HG03196 (cell line): Measurements from ENCODE around the gene KRTAP9-2.
"Not testable (repeated sequence)": the region's sequence is repeated elsewhere in the genome, so short reads cannot be mapped to it uniquely, and the experiment has no call there.

Experiments
- ATAC-seq: cut with Tn5 transposase; IDR thresholded peaks from one replicate; pipeline ENCODE4 v1.9.1; 2021; ENCODE audit not compliant: unreplicated experiment

KRTAP9-2 gene

DNA sequence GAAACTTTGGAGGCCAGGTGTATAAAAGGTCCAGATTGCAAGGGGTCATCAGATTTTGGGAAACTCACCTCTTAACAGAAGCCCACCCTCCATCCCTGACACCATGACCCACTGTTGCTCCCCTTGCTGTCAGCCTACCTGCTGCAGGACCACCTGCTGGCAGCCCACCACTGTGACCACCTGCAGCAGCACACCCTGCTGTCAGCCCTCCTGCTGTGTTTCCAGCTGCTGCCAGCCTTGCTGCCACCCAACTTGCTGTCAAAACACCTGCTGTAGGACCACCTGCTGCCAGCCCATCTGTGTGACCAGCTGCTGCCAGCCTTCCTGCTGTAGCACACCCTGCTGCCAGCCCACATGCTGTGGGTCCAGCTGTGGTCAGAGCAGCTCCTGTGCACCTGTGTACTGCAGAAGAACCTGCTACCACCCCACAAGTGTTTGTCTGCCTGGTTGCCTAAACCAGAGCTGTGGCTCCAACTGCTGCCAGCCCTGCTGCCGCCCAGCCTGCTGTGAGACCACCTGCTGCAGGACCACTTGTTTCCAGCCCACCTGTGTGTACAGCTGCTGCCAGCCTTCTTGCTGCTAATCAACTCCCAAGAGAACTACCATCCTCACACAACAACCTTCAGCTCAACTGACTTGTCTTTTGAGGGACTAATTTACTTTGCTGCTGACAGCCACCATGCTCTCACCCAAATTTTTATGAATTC is 6.1 kb downstream of the KRTAP9-2 start, which contains the start of gene KRTAP9-3:
KRTAP9-3 (plus strand) TSS at position 51 of the 707 bp plus-strand sequence; CDS start at position 104, 53 bp downstream.
- ATAC-seq: not testable (repeated sequence)

DNA sequence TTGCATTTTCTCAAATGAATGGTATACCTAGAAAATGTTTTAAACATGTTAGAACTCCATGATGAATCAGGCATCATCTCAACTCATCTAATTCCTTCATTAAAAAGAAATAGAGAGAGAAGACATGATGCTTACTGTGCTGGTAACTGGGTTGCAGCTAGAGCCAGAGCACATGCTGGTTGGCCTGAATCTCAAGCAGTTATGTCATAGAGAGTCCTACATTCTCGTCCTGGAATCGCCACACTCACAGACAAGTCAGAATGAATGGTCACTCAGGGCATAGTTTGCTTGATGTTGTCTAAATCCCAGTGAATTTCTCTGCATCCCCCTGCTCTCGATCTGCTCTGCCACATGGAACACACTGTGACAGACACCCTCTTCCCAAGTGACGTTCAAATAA is 10.7 kb downstream of the KRTAP9-2 start:
- ATAC-seq: not testable (repeated sequence)

DNA sequence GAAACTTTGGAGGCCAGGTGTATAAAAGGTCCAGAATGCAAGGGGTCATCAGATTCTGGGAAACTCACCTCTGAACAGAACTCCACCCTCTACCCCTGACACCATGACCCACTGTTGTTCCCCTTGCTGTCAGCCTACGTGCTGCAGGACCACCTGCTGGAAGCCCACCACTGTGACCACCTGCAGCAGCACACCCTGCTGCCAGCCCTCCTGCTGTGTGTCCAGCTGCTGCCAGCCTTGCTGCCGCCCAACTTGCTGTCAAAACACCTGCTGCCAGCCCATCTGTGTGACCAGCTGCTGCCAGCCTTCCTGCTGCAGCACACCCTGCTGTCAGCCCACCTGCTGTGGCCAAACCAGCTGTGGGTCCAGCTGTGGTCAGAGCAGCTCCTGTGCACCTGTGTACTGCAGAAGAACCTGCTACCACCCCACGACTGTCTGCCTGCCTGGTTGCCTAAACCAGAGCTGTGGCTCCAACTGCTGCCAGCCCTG is 11.5 kb downstream of the KRTAP9-2 start, which contains the start of gene KRTAP9-8:
KRTAP9-8 (plus strand) TSS at position 51 of the 489 bp plus-strand sequence; CDS start at position 104, 53 bp downstream.
- not testable (repeated sequence) for ATAC-seq

DNA sequence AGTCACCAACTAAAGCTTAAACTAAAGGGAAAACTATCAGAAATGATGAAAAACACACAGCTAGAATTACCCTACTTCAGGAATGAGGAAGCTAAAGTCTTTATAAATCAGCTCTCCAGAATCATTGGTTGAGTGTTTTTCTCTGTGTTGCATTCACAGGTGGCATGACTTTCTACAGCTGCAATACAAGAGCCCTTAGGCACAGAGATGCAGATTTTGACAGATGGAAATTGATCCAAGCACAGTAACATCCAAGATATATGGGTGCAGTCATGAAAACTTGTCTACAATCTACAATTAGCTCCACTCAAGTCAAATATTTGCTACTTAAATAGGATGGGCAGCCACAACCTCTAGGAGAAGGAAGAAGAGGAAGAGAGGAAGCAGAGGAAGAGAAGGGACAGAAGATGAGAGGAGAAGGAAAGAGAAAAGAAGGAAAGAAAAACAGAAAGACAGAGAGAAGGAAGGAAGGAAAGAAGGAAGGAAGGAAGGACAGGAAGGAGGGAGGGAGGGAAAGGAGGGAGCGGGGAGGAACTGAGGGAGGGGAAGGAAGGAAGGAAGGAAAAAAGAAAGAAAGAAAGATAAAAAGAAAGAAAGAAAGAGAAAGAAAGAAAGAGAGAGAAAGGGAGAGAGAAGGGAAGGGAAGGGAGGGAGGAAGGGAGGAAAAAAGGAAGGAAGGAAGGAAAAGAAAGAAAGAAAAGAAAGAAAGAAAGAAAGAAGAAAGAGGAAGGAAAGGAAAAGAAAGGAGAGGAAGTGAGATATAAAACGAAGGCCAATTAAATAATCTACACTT is 20.7 kb downstream of the KRTAP9-2 start:
- not testable (repeated sequence) for ATAC-seq

DNA sequence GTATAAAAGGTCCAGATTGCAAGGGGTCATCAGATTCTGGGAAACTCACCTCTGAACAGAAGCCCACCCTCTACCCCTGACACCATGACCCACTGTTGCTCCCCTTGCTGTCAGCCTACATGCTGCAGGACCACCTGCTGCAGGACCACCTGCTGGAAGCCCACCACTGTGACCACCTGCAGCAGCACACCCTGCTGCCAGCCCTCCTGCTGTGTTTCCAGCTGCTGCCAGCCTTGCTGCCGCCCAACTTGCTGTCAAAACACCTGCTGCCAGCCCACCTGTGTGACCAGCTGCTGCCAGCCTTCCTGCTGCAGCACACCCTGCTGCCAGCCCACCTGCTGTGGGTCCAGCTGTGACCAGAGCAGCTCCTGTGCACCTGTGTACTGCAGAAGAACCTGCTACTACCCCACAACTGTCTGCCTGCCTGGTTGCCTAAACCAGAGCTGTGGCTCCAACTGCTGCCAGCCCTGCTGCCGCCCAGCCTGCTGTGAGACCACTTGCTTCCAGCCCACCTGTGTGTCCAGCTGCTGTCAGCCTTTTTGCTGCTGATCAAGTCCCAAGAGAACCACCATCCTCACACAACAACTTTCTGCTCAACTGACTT is 23.3 kb downstream of the KRTAP9-2 start, which contains the start of gene KRTAP9-4:
KRTAP9-4 (plus strand) TSS at position 51 of the 604 bp plus-strand sequence; CDS start at position 85, 34 bp downstream.
- ATAC-seq: not testable (repeated sequence)

GRCh38 chr17:41251261-41251660 is 24.8 kb downstream of the KRTAP9-2 start:
- no peak for ATAC-seq

GRCh38 chr17:41254861-41255260 is 28.4 kb downstream of the KRTAP9-2 start:
- ATAC-seq: no peak

- ATAC-seq: not testable (repeated sequence)
These were observed 29.2 kb downstream of the KRTAP9-2 start, which contains the start of gene KRTAP9-9 for GRCh38 chr17:41255381-41256290. Gene KRTAP9-9, plus strand, starts transcription at chr17:41255384.

DNA sequence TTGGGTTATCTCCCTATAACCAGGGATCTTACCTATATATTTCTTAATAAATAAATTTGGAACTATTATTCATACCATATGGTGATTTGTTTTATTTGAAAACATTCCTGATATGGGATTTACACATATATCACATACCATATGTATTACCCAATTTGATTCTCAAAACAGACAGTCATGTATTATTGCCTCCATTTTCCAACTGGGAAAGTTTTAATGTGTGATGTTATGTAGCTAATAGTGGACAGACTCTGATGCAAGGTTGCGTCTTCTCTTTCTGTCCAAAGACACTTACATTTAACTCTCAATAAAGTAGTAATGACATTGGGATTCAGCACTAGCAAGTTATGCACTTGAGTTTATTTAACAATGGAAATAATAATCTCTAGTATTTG is 29.8 kb downstream of the KRTAP9-2 start:
- ATAC-seq: no peak

DNA sequence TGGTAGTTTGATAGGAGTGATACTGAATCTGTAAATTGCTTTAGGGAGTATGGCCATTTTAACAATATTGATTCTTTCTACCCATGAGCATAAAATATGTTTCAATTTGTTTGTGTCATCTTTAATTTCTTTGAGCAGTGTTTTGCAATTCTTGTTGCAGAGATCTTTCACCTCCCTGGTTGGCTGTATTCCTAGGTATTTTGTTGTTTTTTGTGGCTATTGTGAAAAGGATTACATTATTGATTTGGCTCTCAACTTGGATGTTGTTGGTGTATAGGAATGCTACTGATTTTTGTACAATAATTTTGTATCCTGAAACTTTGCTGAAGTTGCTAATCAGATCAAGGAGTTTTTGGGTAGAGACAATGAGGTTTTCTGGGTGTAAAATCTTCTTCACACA is 32.0 kb downstream of the KRTAP9-2 start:
- no peak for ATAC-seq

- ATAC-seq: no peak
These were observed 36.8 kb downstream of the KRTAP9-2 start for GRCh38 chr17:41263212-41263611.

GRCh38 chr17:41264599-41264998 is 38.2 kb downstream of the KRTAP9-2 start:
- no peak for ATAC-seq

- no peak for ATAC-seq
These were observed 38.6 kb downstream of the KRTAP9-2 start, which contains the start of gene KRTAP9-6 for GRCh38 chr17:41265078-41265477. Gene KRTAP9-6, plus strand, starts transcription at chr17:41265378. Its CDS starts 0 bp downstream, at chr17:41265378.

GRCh38 chr17:41267711-41268110 is 41.3 kb downstream of the KRTAP9-2 start:
- ATAC-seq: no peak

GRCh38 chr17:41271323-41271722 is 44.9 kb downstream of the KRTAP9-2 start:
- ATAC-seq: not testable (repeated sequence)

DNA sequence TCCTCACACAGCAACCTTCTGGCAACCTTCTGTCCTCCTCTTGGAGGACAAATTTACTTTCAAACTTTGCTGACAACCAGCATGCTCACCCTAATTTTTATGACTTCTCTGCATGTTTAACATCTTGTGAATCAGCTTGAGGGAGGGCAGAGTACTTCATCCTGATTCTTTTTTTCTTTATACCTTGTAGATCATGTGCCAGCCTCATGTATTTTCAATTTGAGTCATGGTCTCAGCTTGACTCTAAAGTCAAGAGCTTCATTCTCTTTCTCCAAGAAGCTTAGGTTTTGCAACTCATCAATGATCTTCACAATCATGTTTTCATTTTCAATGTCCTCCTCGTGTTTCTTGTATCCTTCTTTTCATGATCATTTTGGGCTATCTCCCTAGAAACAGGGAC is 45.4 kb downstream of the KRTAP9-2 start:
- ATAC-seq: no peak

- ATAC-seq: not testable (repeated sequence)
These were observed 49.3 kb downstream of the KRTAP9-2 start, which contains the start of gene KRTAP9-7 for GRCh38 chr17:41275648-41276190. Gene KRTAP9-7, plus strand, starts transcription at chr17:41275698. Its CDS starts 0 bp downstream, at chr17:41275698.
